H9 (cell line): Measurements from ENCODE around the gene URI1. TPM values are rescaled to one million over a fixed set of nuclear protein-coding genes. Genes with fewer than 3 reads are reported as not detected.

ENCODE experiments used
- DNase-seq: peaks from one replicate; pipeline ENCODE4 v3.0.0-alpha.2; 2017
- H2AFZ ChIP-seq: one replicate; pipeline ENCODE4 v1.6.1; 2013; ENCODE audit warnings: mild to moderate bottlenecking, low read length, control low read depth, moderate library complexity
- H2AK5ac ChIP-seq: 2 replicates; pipeline ENCODE4 v1.6.1; 2013; ENCODE audit warnings: low read length, control low read depth, mixed read lengths; ENCODE audit not compliant: insufficient read length
- H2BK120ac ChIP-seq: one replicate; pipeline ENCODE4 v1.6.1; 2013; ENCODE audit warnings: low read depth, mild to moderate bottlenecking, low read length, control low read depth, inconsistent platforms; ENCODE audit not compliant: poor library complexity, severe bottlenecking
- H2BK12ac ChIP-seq: 2 replicates; pipeline ENCODE4 v1.6.1; 2013; ENCODE audit warnings: low read length, control low read depth, mixed read lengths, low read depth; ENCODE audit not compliant: insufficient read length
- H2BK15ac ChIP-seq: 2 replicates; pipeline ENCODE4 v1.6.1; 2013; ENCODE audit warnings: low read depth, low read length, control low read depth
- H2BK20ac ChIP-seq: one replicate; pipeline ENCODE4 v1.6.1; 2013; ENCODE audit warnings: low read depth, mild to moderate bottlenecking, low read length, control low read depth, inconsistent platforms; ENCODE audit not compliant: poor library complexity, severe bottlenecking
- H2BK5ac ChIP-seq: 2 replicates; pipeline ENCODE4 v1.6.1; 2013; ENCODE audit warnings: low read length, control low read depth, mixed read lengths; ENCODE audit not compliant: insufficient read length
- H3K14ac ChIP-seq: 2 replicates; pipeline ENCODE4 v1.6.1; 2013; ENCODE audit warnings: low read length, control low read depth; ENCODE audit not compliant: insufficient read depth
- H3K18ac ChIP-seq: 2 replicates; pipeline ENCODE4 v1.6.1; 2013; ENCODE audit warnings: low read depth, mild to moderate bottlenecking, mixed read lengths, low read length, control low read depth; ENCODE audit not compliant: insufficient read length
- H3K23ac ChIP-seq: 2 replicates; pipeline ENCODE4 v1.6.1; 2013; ENCODE audit warnings: low read length, control low read depth, mixed read lengths, low read depth; ENCODE audit not compliant: insufficient read length
- H3K23me2 ChIP-seq: 2 replicates; pipeline ENCODE4 v1.6.1; 2013; ENCODE audit warnings: low read depth, mild to moderate bottlenecking, mixed read lengths, low read length, control low read depth; ENCODE audit not compliant: insufficient read length, poor library complexity, severe bottlenecking
- H3K27ac ChIP-seq: 2 replicates; pipeline ENCODE4 v1.5.1; 2013; ENCODE audit warnings: low read length, control low read depth, mixed read lengths, low read depth; ENCODE audit not compliant: insufficient read length
- H3K27me3 ChIP-seq: 2 replicates; pipeline ENCODE4 v1.6.1; 2013; ENCODE audit warnings: low read length, control low read depth, inconsistent platforms; ENCODE audit not compliant: insufficient read depth
- H3K4ac ChIP-seq: 2 replicates; pipeline ENCODE4 v1.6.1; 2013; ENCODE audit warnings: low read depth, mild to moderate bottlenecking, control low read depth, inconsistent platforms, low read length, moderate library complexity
- H3K4me1 ChIP-seq: 2 replicates; pipeline ENCODE4 v1.6.1; 2013; ENCODE audit warnings: low read length, control low read depth, inconsistent platforms; ENCODE audit not compliant: insufficient read depth
- H3K4me2 ChIP-seq: 2 replicates; pipeline ENCODE4 v1.6.1; 2013; ENCODE audit warnings: low read length, control low read depth, mixed read lengths; ENCODE audit not compliant: insufficient read length, insufficient read depth
- H3K56ac ChIP-seq: 2 replicates; pipeline ENCODE4 v1.6.1; 2013; ENCODE audit warnings: low read depth, mild to moderate bottlenecking, mixed read lengths, low read length, control low read depth; ENCODE audit not compliant: insufficient read length
- H3K79me1 ChIP-seq: 2 replicates; pipeline ENCODE4 v1.6.1; 2013; ENCODE audit warnings: low read depth, mild to moderate bottlenecking, moderate library complexity, low read length, control low read depth, inconsistent platforms; ENCODE audit not compliant: insufficient read depth, poor library complexity, severe bottlenecking
- H3K79me2 ChIP-seq: 2 replicates; pipeline ENCODE4 v1.6.1; 2013; ENCODE audit warnings: low read length, control low read depth, inconsistent platforms; ENCODE audit not compliant: insufficient read depth
- H3K9ac ChIP-seq: 2 replicates; pipeline ENCODE4 v1.6.1; 2013; ENCODE audit warnings: low read length, control low read depth, mixed read lengths; ENCODE audit not compliant: insufficient read length; ENCODE audit errors: extremely low read depth
- H3K9me3 ChIP-seq: one replicate; pipeline ENCODE4 v1.6.1; 2013; ENCODE audit warnings: low read depth, low read length, inconsistent platforms; ENCODE audit not compliant: control insufficient read depth
- H3T11ph ChIP-seq: one replicate; pipeline ENCODE4 v1.6.1; 2013; ENCODE audit warnings: mild to moderate bottlenecking, low read length, control low read depth, inconsistent platforms
- H4K20me1 ChIP-seq: one replicate; pipeline ENCODE4 v1.6.1; 2013; ENCODE audit not compliant: control insufficient read depth, insufficient read length, insufficient read depth
- H4K5ac ChIP-seq: 2 replicates; pipeline ENCODE4 v1.6.1; 2013; ENCODE audit warnings: low read depth, mild to moderate bottlenecking, mixed read lengths, low read length, control low read depth; ENCODE audit not compliant: insufficient read length
- H4K8ac ChIP-seq: replicated peaks from 2 replicates; pipeline ENCODE4 v1.6.1; 2013; ENCODE audit warnings: low read length, control low read depth, mixed read lengths, low read depth; ENCODE audit not compliant: insufficient read length
- H4K91ac ChIP-seq: 2 replicates; pipeline ENCODE4 v1.6.1; 2013; ENCODE audit warnings: low read depth, mild to moderate bottlenecking, moderate library complexity, mixed read lengths, low read length, control low read depth; ENCODE audit not compliant: insufficient read length
- H3K27ac Mint-ChIP-seq, 3 experiments: 2 replicates in 2 of 3; 3 replicates in 1 of 3; pipeline ENCODE4 v1.8.0; 2020 to 2021; ENCODE audit warnings: mixed read lengths in 3 of 3, mild to moderate bottlenecking in 1 of 3, moderate library complexity in 1 of 3
- H3K27me3 Mint-ChIP-seq: 2 replicates; pipeline ENCODE4 v1.8.0; 2021; ENCODE audit warnings: low read depth, mild to moderate bottlenecking, moderate library complexity, mixed read lengths
- H3K36me3 Mint-ChIP-seq, 3 experiments: 2 replicates in 2 of 3; 3 replicates in 1 of 3; pipeline ENCODE4 v1.8.0; 2020 to 2021; ENCODE audit warnings: low read depth in 3 of 3, mixed read lengths in 3 of 3; ENCODE audit not compliant: insufficient read depth in 1 of 3
- H3K4me1 Mint-ChIP-seq, 2 experiments: 2 replicates each; pipeline ENCODE4 v1.8.0; 2020; ENCODE audit warnings: mixed read lengths in 2 of 2
- H3K4me3 Mint-ChIP-seq, 2 experiments: 2 replicates in 1 of 2; 3 replicates in 1 of 2; pipeline ENCODE4 v1.8.0; 2020 to 2021; ENCODE audit warnings: mild to moderate bottlenecking in 2 of 2, mixed read lengths in 2 of 2, moderate library complexity in 1 of 2
- H3K9me3 Mint-ChIP-seq, 2 experiments: 2 replicates in 1 of 2; 3 replicates in 1 of 2; pipeline ENCODE4 v1.8.0; 2020; ENCODE audit warnings: mild to moderate bottlenecking in 2 of 2, mixed read lengths in 2 of 2, moderate library complexity in 1 of 2
- WGBS: extraction: QIAGEN DNeasy Blood & Tissue Kit; methylation state at CpG from one replicate; pipeline ENCODE4 v1.1.7; 2013; ENCODE audit warnings: missing lambda C conversion rate, low lambda C conversion rate, mixed read lengths; ENCODE audit not compliant: insufficient read length; ENCODE audit errors: extremely low coverage; 5-methylcytosine and 5-hydroxymethylcytosine counted together
- total RNA-seq: library from RNA; stranded (reverse); gene quantifications from 2 replicates; pipeline ENCODE4 v1.2.1, GENCODE V29; 2021
- TF ChIP-seq, protein P1 (sequence below): fragments of 200-600 bp; sonication (generic); conservative IDR thresholded peaks from 3 replicates; pipeline ENCODE4 v1.8.0; 2021; ENCODE audit warnings: antibody characterized with exemption, mild to moderate bottlenecking

Gene URI1
- total RNA-seq, 1 experiment from 2014 or later = 54.3 TPM

- H3K79me2 ChIP-seq = no peaks in the 10 kb centered on the region
- no peak overlapping the region for H2BK12ac ChIP-seq
- no peak overlapping the region for H3K9ac ChIP-seq
- H3T11ph ChIP-seq = no peak overlapping the region
- H3K36me3 Mint-ChIP-seq = no peaks in the 10 kb centered on the region
- no peaks in the 10 kb centered on the region for H3K23me2 ChIP-seq
- H3K9me3 Mint-ChIP-seq = no peaks in the 10 kb centered on the region; a peak in 1 of 5 replicates
- no peak overlapping the region for H2BK20ac ChIP-seq
- H3K9me3 ChIP-seq = no peaks in the 10 kb centered on the region
- no peaks in the 10 kb centered on the region; the same call in 1 of the 2 replicates for H3K27me3 Mint-ChIP-seq
- no peak overlapping the region for H3K23ac ChIP-seq
- no peak overlapping the region for H2BK15ac ChIP-seq
- H3K56ac ChIP-seq = no peak overlapping the region
- TF ChIP-seq, protein P1, sequence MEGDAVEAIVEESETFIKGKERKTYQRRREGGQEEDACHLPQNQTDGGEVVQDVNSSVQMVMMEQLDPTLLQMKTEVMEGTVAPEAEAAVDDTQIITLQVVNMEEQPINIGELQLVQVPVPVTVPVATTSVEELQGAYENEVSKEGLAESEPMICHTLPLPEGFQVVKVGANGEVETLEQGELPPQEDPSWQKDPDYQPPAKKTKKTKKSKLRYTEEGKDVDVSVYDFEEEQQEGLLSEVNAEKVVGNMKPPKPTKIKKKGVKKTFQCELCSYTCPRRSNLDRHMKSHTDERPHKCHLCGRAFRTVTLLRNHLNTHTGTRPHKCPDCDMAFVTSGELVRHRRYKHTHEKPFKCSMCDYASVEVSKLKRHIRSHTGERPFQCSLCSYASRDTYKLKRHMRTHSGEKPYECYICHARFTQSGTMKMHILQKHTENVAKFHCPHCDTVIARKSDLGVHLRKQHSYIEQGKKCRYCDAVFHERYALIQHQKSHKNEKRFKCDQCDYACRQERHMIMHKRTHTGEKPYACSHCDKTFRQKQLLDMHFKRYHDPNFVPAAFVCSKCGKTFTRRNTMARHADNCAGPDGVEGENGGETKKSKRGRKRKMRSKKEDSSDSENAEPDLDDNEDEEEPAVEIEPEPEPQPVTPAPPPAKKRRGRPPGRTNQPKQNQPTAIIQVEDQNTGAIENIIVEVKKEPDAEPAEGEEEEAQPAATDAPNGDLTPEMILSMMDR = no peak
- H3K27ac Mint-ChIP-seq = no peak overlapping the region
- no peak overlapping the region for H4K8ac ChIP-seq
- H4K91ac ChIP-seq = no peak overlapping the region
- H2AFZ ChIP-seq = no peak overlapping the region
- no peak overlapping the region for H2BK5ac ChIP-seq
- H3K4me1 Mint-ChIP-seq = peaks cover 0 to 1% of the 10 kb centered on the region in 2 experiments; a peak in 2 of 4 replicates
- no peak for DNase-seq
- H3K27ac ChIP-seq = no peak overlapping the region
- H3K27me3 ChIP-seq = no peaks in the 10 kb centered on the region
- no peak overlapping the region for H2AK5ac ChIP-seq
- WGBS = no CpG with 5 or more reads among the region's 2 CpGs
- no peak overlapping the region for H3K14ac ChIP-seq
- no peak overlapping the region for H3K4ac ChIP-seq
- no peaks in the 10 kb centered on the region for H3K79me1 ChIP-seq
- no peak overlapping the region for H3K18ac ChIP-seq
- no peak overlapping the region for H3K4me2 ChIP-seq
- H3K4me3 Mint-ChIP-seq = no peak overlapping the region
- no peaks in the 10 kb centered on the region for H4K20me1 ChIP-seq
- H3K4me1 ChIP-seq = no peaks in the 10 kb centered on the region
- H2BK120ac ChIP-seq = no peak overlapping the region
- no peak overlapping the region for H4K5ac ChIP-seq
Observed at GRCh38 chr19:29904017-29904416, 38.0 kb upstream of the URI1 start.
